ENCODE data around the gene TLL2.

Gene TLL2

DNA sequence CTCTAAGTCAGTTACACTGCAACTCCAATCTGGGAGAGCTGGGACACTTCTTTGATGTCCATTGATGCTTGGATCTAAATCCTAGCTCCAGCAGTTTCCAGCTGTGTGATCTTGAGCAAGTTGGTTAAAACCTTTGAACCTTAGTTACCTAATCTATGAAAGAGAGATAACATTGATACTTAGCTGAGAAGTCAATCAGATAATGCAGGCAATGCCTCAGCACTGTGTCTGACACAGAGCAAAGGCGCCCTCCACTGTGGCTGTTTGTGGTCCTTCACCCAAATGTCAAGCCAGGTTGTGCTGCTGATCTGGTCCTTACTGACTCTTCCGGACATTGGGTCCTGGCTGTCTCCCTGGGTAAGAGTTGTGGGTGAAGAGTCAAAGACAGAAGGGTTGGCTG is 189.3 kb downstream of the TLL2 start:
- DNase-seq (ENCODE audit: low read depth in 2 of 2): no peak

DNA sequence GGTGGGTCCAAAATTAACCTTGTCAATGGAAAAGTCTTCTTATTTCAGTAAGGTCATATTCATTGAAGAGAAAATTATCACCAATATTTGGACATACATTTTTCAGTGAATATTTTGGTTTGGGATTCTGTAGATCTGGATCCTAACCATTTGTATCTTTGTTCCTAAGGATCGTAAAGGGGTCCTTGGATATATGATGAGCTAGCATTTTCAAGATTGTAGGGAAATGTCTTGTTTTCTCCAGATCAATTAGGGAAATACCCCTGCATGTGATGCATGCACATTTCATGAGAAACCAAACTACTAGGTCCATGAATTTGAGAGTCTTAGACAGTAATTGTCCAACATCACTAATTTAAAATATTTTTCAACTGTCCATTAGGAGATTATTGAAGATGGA is 191.5 kb downstream of the TLL2 start:
- DNase-seq (ENCODE audit: low read depth in 2 of 2): no peak

GRCh38 chr10:96321822-96322221 is 191.9 kb downstream of the TLL2 start:
- no peak for DNase-seq (ENCODE audit: low read depth in 2 of 2)

DNA sequence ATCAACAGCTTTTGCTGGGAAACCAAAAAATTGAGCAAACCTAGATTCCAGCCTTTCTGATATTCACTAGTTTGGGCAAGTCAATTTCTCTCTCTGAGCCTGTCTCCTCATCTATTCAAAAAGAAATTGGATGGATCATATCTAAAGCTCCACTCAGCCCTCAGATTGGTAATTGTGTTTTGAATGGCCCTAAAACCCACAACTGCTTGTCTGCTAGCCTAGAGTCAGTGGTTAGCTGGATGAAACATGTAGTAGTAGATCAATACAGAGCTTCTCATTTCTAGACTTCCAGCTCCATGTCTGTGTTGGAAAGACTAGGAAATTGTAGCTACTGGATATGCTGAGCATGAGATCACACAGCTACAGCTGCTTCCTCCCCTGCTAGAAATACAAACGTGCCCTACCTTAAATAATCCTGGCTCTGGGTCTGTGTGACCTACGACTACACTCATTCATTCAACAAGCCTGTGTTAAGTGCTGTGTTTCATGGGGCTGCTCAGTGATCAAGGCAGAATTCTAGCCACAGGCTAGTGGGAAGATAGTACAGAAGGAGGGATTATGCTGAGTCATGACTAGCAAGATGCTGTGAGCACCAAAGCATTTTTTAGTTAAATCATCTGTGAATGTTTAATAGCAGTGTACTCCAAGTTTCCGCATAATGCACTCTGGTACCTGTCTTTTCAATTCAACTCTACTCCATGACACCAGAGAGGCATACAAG is 193.8 kb downstream of the TLL2 start:
- DNase-seq (ENCODE audit: low read depth in 2 of 2): no peak

DNA sequence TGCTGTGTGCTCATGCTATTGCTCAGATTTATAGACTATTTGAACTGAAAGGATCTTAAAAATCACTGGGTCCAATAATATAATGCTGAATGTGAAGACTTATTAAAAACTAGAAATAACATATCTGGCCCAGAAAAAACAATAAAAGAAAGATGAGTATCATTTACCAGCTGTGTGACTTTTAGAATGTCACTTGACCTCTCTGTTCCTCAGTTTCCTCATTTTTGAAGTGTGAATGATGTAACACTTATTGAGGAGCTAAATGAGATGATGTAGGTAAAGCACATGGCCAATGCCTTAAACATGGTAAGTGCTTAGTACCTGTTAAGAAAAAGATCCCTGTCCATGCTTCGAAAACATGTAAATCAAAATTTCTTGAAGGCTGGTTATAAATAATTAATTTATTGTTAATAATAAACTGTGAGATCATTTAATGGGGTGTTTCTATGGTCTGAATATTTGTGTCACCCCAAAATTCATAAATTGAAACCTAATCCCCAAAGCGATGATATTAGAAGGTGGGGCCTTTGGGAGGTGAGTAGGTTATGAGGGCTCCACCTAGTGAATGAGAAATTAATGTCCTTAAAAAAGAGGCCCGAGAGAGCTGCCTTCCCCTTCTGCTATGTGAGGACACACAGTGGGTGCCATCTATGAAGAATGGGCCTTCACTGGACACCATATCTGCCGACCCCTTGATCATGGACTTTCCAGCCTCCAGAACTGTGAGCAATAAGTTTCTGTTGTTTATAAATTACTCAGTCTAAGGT is 196.5 kb downstream of the TLL2 start:
- no peak for DNase-seq (ENCODE audit: low read depth in 2 of 2)
